H1 (cell line): ENCODE measurements around the gene APOL3. TPM values are rescaled to one million over a fixed set of nuclear protein-coding genes. Genes with fewer than 3 reads are reported as not detected.

Source experiments
- CTCF ChIA-PET: fragments of 300-600 bp; sonication (Branson Sonifier 250); formaldehyde crosslinking; loops from one replicate; lab custom pipeline; 2021; ENCODE audit not compliant: partially characterized antibody; lab: Charles Lee
- POLR2A ChIA-PET: fragments of 300-600 bp; sonication (Branson Sonifier 250); formaldehyde crosslinking; loops from one replicate; lab custom pipeline; 2021; ENCODE audit warnings: inconsistent platforms; ENCODE audit not compliant: partially characterized antibody; lab: Charles Lee
- DNase-seq, 2 experiments: peaks; one replicate each; pipeline versions ENCODE4 v3.0.0 to v3.0.0-alpha.2; 2010 to 2022; ENCODE audit warnings: low spot score in 2 of 2, low read depth in 1 of 2, mixed read lengths in 1 of 2
- FAIRE-seq: peaks from 2 replicates; lab custom pipeline; 2011; peaks lifted over from hg19 to GRCh38; lab: Jason Lieb, UNC
- H2AFZ ChIP-seq: 2 replicates; pipeline ENCODE4 v1.8.1; 2012; ENCODE audit warnings: low read length, inconsistent platforms
- H2AK5ac ChIP-seq: 2 replicates; pipeline ENCODE4 v1.6.1; 2013; ENCODE audit warnings: low read depth, low read length
- H2BK120ac ChIP-seq: replicated peaks from 2 replicates; pipeline ENCODE3; 2013; ENCODE audit warnings: low read depth, low read length, inconsistent platforms
- H2BK12ac ChIP-seq: 2 replicates; pipeline ENCODE4 v1.6.1; 2013; ENCODE audit warnings: low read depth, low read length
- H2BK15ac ChIP-seq: 2 replicates; pipeline ENCODE4 v1.6.1; 2013; ENCODE audit warnings: low read length
- H2BK20ac ChIP-seq: 2 replicates; pipeline ENCODE4 v1.6.1; 2013; ENCODE audit warnings: low read length
- H2BK5ac ChIP-seq: 2 replicates; pipeline ENCODE4 v1.6.1; 2013; ENCODE audit warnings: low read depth, low read length
- H3K14ac ChIP-seq: 2 replicates; pipeline ENCODE4 v1.6.1; 2013; ENCODE audit warnings: inconsistent platforms; ENCODE audit not compliant: insufficient read length
- H3K18ac ChIP-seq: 2 replicates; pipeline ENCODE4 v1.6.1; 2013; ENCODE audit warnings: low read length; ENCODE audit errors: extremely low read depth
- H3K23ac ChIP-seq: 2 replicates; pipeline ENCODE4 v1.6.1; 2013; ENCODE audit warnings: inconsistent platforms; ENCODE audit not compliant: insufficient read length
- H3K23me2 ChIP-seq: 2 replicates; pipeline ENCODE4 v1.6.1; 2013; ENCODE audit warnings: low read depth, low read length
- H3K27ac ChIP-seq: 2 replicates; pipeline ENCODE4 v1.6.1; 2011; ENCODE audit warnings: low read depth, low read length, inconsistent platforms
- H3K27me3 ChIP-seq, 4 experiments: replicated peaks in 1 of 4; 1 replicate in 1 of 4; 2 replicates in 3 of 4; pipeline versions ENCODE4 v1.6.1 to v1.8.1; 2011 to 2013; ENCODE audit warnings: low read length in 3 of 4, mild to moderate bottlenecking in 3 of 4, inconsistent platforms in 2 of 4, mixed read lengths in 2 of 4, moderate library complexity in 1 of 4; ENCODE audit not compliant: control insufficient read depth in 3 of 4, insufficient read depth in 3 of 4; ENCODE audit errors: extremely low read depth in 1 of 4
- H3K36me3 ChIP-seq, 4 experiments: 2 replicates each; pipeline versions ENCODE4 v1.6.1 to v1.8.1; 2011 to 2013; ENCODE audit warnings: mild to moderate bottlenecking in 4 of 4, low read length in 3 of 4, moderate library complexity in 2 of 4, control low read depth in 1 of 4, inconsistent platforms in 1 of 4; ENCODE audit not compliant: insufficient read depth in 4 of 4, control insufficient read depth in 2 of 4
- H3K4ac ChIP-seq: replicated peaks from 2 replicates; pipeline ENCODE3; 2013; ENCODE audit warnings: low read length, low read depth, mixed read lengths, inconsistent platforms; ENCODE audit not compliant: insufficient read length
- H3K4me1 ChIP-seq, 4 experiments: replicated peaks in 1 of 4; 1 replicate in 1 of 4; 2 replicates in 3 of 4; pipeline versions ENCODE4 v1.6.1 to v1.8.1; 2011 to 2013; ENCODE audit warnings: low read length in 3 of 4, inconsistent platforms in 2 of 4, mixed read lengths in 1 of 4; ENCODE audit not compliant: insufficient read depth in 4 of 4, control insufficient read depth in 3 of 4
- H3K4me2 ChIP-seq, 2 experiments: 2 replicates each; pipeline versions ENCODE4 v1.6.1 to v1.8.1; 2011 to 2013; ENCODE audit warnings: low read depth in 2 of 2, low read length in 2 of 2, control low read depth in 1 of 2, inconsistent platforms in 1 of 2, mild to moderate bottlenecking in 1 of 2; ENCODE audit not compliant: insufficient read depth in 1 of 2
- H3K4me3 ChIP-seq, 4 experiments: fragments of 200-600, 300-600 bp in 1 of 4; sonication (generic), shearing (Covaris generic), sonication (Bioruptor Twin) in 1 of 4; 2 replicates each; pipeline versions ENCODE4 v1.5.1 to v1.8.1; 2011 to 2016; ENCODE audit warnings: low read length in 4 of 4, low read depth in 3 of 4, control low read depth in 2 of 4, inconsistent platforms in 2 of 4, mild to moderate bottlenecking in 2 of 4, mixed read lengths in 1 of 4, moderate library complexity in 1 of 4; ENCODE audit not compliant: insufficient read depth in 2 of 4; ENCODE audit errors: extremely low read depth in 1 of 4
- H3K56ac ChIP-seq: replicated peaks from 2 replicates; pipeline ENCODE3; 2013; ENCODE audit warnings: low read depth, mild to moderate bottlenecking, mixed read lengths, low read length, inconsistent platforms; ENCODE audit not compliant: insufficient read length
- H3K79me1 ChIP-seq: 2 replicates; pipeline ENCODE4 v1.6.1; 2013; ENCODE audit warnings: low read depth, low read length, control low read depth
- H3K79me2 ChIP-seq, 2 experiments: 2 replicates each; pipeline versions ENCODE4 v1.6.1 to v1.8.1; 2012 to 2013; ENCODE audit warnings: low read length in 2 of 2, mild to moderate bottlenecking in 2 of 2, inconsistent platforms in 1 of 2; ENCODE audit not compliant: insufficient read depth in 2 of 2, control insufficient read depth in 1 of 2
- H3K9ac ChIP-seq, 4 experiments: replicated peaks in 1 of 4; 1 replicate in 1 of 4; 2 replicates in 3 of 4; pipeline versions ENCODE4 v1.6.1 to v1.8.1; 2011 to 2013; ENCODE audit warnings: low read depth in 3 of 4, low read length in 3 of 4, control low read depth in 2 of 4, mild to moderate bottlenecking in 2 of 4, moderate library complexity in 2 of 4, inconsistent platforms in 1 of 4; ENCODE audit errors: extremely low read depth in 1 of 4
- H3K9me3 ChIP-seq, 2 experiments: 2 replicates each; pipeline versions ENCODE4 v1.6.1 to v1.8.1; 2012 to 2013; ENCODE audit warnings: mild to moderate bottlenecking in 2 of 2, moderate library complexity in 2 of 2, control low read depth in 1 of 2, inconsistent platforms in 1 of 2, low read depth in 1 of 2, low read length in 1 of 2, mixed read lengths in 1 of 2; ENCODE audit not compliant: insufficient read depth in 2 of 2
- H4K20me1 ChIP-seq, 2 experiments: replicated peaks in 1 of 2; 2 replicates each; pipeline versions ENCODE3 to v1.8.1; 2011 to 2013; ENCODE audit warnings: inconsistent platforms in 2 of 2, low read length in 2 of 2, mild to moderate bottlenecking in 1 of 2; ENCODE audit not compliant: insufficient read depth in 2 of 2, control insufficient read depth in 1 of 2
- H4K5ac ChIP-seq: 2 replicates; pipeline ENCODE4 v1.6.1; 2013; ENCODE audit warnings: low read length, low read depth, mixed read lengths, inconsistent platforms; ENCODE audit not compliant: insufficient read length
- H4K8ac ChIP-seq: 2 replicates; pipeline ENCODE4 v1.8.0; 2013; ENCODE audit warnings: mild to moderate bottlenecking, moderate library complexity, low read length, inconsistent platforms; ENCODE audit not compliant: insufficient read depth; ENCODE audit errors: extremely low read depth
- H4K91ac ChIP-seq: replicated peaks from 2 replicates; pipeline ENCODE3; 2013; ENCODE audit warnings: low read length, mixed read lengths, inconsistent platforms; ENCODE audit not compliant: insufficient read length
- CHD2 ChIP-seq: IDR thresholded peaks from 2 replicates; pipeline ENCODE4 v1.6.1; 2012; ENCODE audit warnings: low read length, improper control_type of control experiment
- KDM5A ChIP-seq: fragments of 200-600 bp; IDR thresholded peaks from 2 replicates; pipeline ENCODE4 v1.7.1; 2012; ENCODE audit warnings: mild to moderate bottlenecking, low read length, inconsistent platforms, mixed read lengths
- NRF1 ChIP-seq: IDR thresholded peaks from 2 replicates; pipeline ENCODE4 v1.6.1; 2011; ENCODE audit warnings: mild to moderate bottlenecking, low read depth, low read length, improper control_type of control experiment
- PHF8 ChIP-seq: fragments of 200-600 bp; sonication (generic); conservative IDR thresholded peaks from 2 replicates; pipeline ENCODE4 v1.7.1; 2012; ENCODE audit warnings: low read depth, mild to moderate bottlenecking, inconsistent platforms, low read length, moderate library complexity
- RAD21 ChIP-seq, 2 experiments: IDR thresholded peaks in 1 of 2; conservative IDR thresholded peaks in 1 of 2; 2 replicates each; pipeline ENCODE4 v1.6.1; 2011; ENCODE audit warnings: low read depth in 2 of 2, low read length in 2 of 2, improper control_type of control experiment in 1 of 2, inconsistent platforms in 1 of 2, mild to moderate bottlenecking in 1 of 2, moderate library complexity in 1 of 2
- RBBP5 ChIP-seq: IDR thresholded peaks from 2 replicates; pipeline ENCODE4 v1.7.1; 2012; ENCODE audit warnings: low read depth, mild to moderate bottlenecking, inconsistent platforms, low read length, moderate library complexity, borderline replicate concordance
- RXRA ChIP-seq: IDR thresholded peaks from 2 replicates; pipeline ENCODE4 v1.6.1; 2011; ENCODE audit warnings: low read depth, mild to moderate bottlenecking, low read length, moderate library complexity; ENCODE audit not compliant: insufficient read depth
- SAP30 ChIP-seq: fragments of 300-600 bp; sonication (generic); IDR thresholded peaks from 2 replicates; pipeline ENCODE4 v1.7.1; 2012; ENCODE audit warnings: low read length, moderate library complexity, mild to moderate bottlenecking, inconsistent platforms; ENCODE audit not compliant: insufficient read depth, insufficient replicate concordance
- SIRT6 ChIP-seq: IDR thresholded peaks from one replicate; pipeline ENCODE4 v1.7.1; 2012; ENCODE audit warnings: low read length, inconsistent platforms
- SP1 ChIP-seq: IDR thresholded peaks from 2 replicates; pipeline ENCODE4 v1.6.1; 2011; ENCODE audit warnings: low read depth, low read length
- SRF ChIP-seq: IDR thresholded peaks from 2 replicates; pipeline ENCODE4 v1.6.1; 2011; ENCODE audit warnings: mild to moderate bottlenecking, low read depth, low read length, moderate library complexity
- TCF12 ChIP-seq: IDR thresholded peaks from 2 replicates; pipeline ENCODE4 v1.6.1; 2011; ENCODE audit warnings: low read depth, mild to moderate bottlenecking, low read length
- WGBS, 2 experiments: shearing (Covaris generic) in 1 of 2; methylation state at CpG; one replicate each; pipeline versions ENCODE4 v1.1.6 to v1.1.7; 2013 to 2015; ENCODE audit warnings: low lambda C conversion rate in 2 of 2, mixed read lengths in 2 of 2, inconsistent platforms in 1 of 2, low coverage in 1 of 2, missing lambda C conversion rate in 1 of 2; ENCODE audit not compliant: insufficient replicate concordance in 2 of 2, insufficient coverage in 1 of 2, insufficient read length in 1 of 2; ENCODE audit errors: extremely low coverage in 1 of 2, missing lambda C conversion rate in 1 of 2; 5-methylcytosine and 5-hydroxymethylcytosine counted together
- polyA plus RNA-seq, 7 experiments: library from polyadenylated mRNA; depleted of rRNA in 3 of 7; stranded (reverse) in 5 of 7; unstranded in 2 of 7; fragments of >200 nt in 5 of 7; fragments of 200-250 nt in 2 of 7; gene quantifications; 1 replicate in 5 of 7; 2 replicates in 1 of 7; 4 replicates in 1 of 7; pipeline versions ENCODE4 v1.2.1 to v1.2.3, GENCODE V29; 2011 to 2013; ENCODE audit warnings: missing spikeins in 2 of 7, mixed read lengths in 2 of 7
- total RNA-seq: library from RNA; stranded (reverse); fragmentation: NEBNext Ultra II Directional; extraction: Animal tissue kit (Norgen Biotek cat#: 25700); gene quantifications from 2 replicates; pipeline ENCODE4 v1.2.1, GENCODE V29; 2021
- TF ChIP-seq, protein P1 (sequence below): IDR thresholded peaks from 2 replicates; pipeline ENCODE4 v1.6.1; 2012; ENCODE audit warnings: inconsistent platforms

The APOL3 gene
- total and polyA plus RNA-seq, 2 of the 8 experiments (the other 6 are each of a cell fraction or from before 2014, with no cell fraction given): 0.12 TPM; not detected in 1

DNA sequence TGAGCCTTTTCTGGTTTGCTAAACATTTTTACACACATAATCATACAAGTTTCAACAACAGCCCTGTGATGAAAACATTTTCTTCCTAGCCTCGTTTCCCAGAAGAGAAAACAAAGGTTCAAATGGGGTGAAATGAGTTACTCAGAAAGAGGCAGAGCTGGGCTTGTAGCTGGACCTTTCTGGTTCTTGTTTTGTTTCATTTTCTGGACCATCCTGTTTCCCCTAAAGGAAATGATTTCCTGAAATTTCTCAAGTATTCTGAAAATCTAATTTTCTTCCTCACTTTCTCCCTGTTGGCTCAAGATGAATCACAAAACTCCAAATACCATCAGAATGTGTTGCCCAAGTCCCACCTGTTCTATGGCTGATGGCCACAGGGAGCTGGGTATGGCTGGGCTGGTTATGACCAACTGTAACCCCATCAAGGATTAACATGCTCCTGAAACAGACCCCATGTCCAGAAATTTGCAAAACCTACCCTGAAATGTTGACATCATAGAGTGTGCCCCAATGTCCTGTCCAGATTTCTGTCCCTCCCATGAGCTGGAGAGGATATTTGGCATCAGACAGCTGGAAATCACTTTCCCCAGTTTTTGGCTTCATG lies 47.7 kb upstream of the APOL3 start:
- H4K20me1 ChIP-seq: no peaks in the 10 kb centered on the region
- H2BK120ac ChIP-seq: no peak overlapping the region
- H2AK5ac ChIP-seq: no peak overlapping the region
- no peak overlapping the region for H2BK5ac ChIP-seq
- H3K4me1 ChIP-seq: no peaks in the 10 kb centered on the region
- no peak overlapping the region for H3K56ac ChIP-seq
- no peak overlapping the region for H2BK20ac ChIP-seq
- no peak overlapping the region for H3K4me3 ChIP-seq
- no peak overlapping the region for H3K14ac ChIP-seq
- no peak for DNase-seq
- H3K79me1 ChIP-seq: no peaks in the 10 kb centered on the region
- ChIA-PET POLR2A (interaction anchor here (1.0 to 1.1 kb wide), 2 partner anchors 31 to 122 kb away, joined by 3 read pairs; partner anchors contain the start of gene APOL2), CTCF (interaction anchor here (1.6 kb wide), 2 partner anchors 9 to 13 kb away, joined by 3 to 7 read pairs; no protein-coding TSS in a partner anchor)
- H3K9me3 ChIP-seq: peaks cover 0 to 4% of the 10 kb centered on the region in 2 experiments; a peak in 1 of 4 replicates
- H4K8ac ChIP-seq: no peak overlapping the region
- no peaks in the 10 kb centered on the region for H3K23me2 ChIP-seq
- H3K4me2 ChIP-seq: no peak overlapping the region
- no peak overlapping the region for H3K4ac ChIP-seq
- H3K18ac ChIP-seq: no peak overlapping the region
- no peaks in the 10 kb centered on the region for H3K27me3 ChIP-seq
- FAIRE-seq: no peak
- no peak overlapping the region for H3K27ac ChIP-seq
- H3K79me2 ChIP-seq: no peaks in the 10 kb centered on the region
- H4K91ac ChIP-seq: no peak overlapping the region
- no peaks in the 10 kb centered on the region for H3K36me3 ChIP-seq
- WGBS, 2 experiments: 93% methylated on average over 1 of the region's 1 CpG; no CpG with 5 or more reads in 1 of the 2 experiments
- no peak overlapping the region for H2BK12ac ChIP-seq
- H3K9ac ChIP-seq: no peak overlapping the region
- H3K23ac ChIP-seq: no peak overlapping the region
- no peak overlapping the region for H2AFZ ChIP-seq
- H4K5ac ChIP-seq: no peak overlapping the region
- no peak overlapping the region for H2BK15ac ChIP-seq
- TF ChIP-seq TCF12 (no peak), RAD21 (IDR thresholded peaks at IDR 0.05 in 1 of 2, conservative IDR thresholded peaks at IDR 0.05 in 1 of 2; ENCODE audit: low read depth in 2 of 2, low read length in 2 of 2) (no peak), RBBP5 (no peak), PHF8 (no peak), SIRT6 (no peak), SP1 (no peak), CHD2 (no peak), SRF (no peak), NRF1 (no peak), RXRA (no peak), SAP30 (no peak), KDM5A (no peak)
- TF ChIP-seq, protein P1, sequence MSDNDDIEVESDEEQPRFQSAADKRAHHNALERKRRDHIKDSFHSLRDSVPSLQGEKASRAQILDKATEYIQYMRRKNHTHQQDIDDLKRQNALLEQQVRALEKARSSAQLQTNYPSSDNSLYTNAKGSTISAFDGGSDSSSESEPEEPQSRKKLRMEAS: no peak
